IPS-18c (cell line): Measurements from ENCODE around the gene TMEM39B.

ENCODE experiments used
- H3K4me3 ChIP-seq: 2 replicates; pipeline ENCODE4 v1.7.0; 2013; ENCODE audit warnings: low read depth, mild to moderate bottlenecking, low read length, moderate library complexity; ENCODE audit not compliant: insufficient read depth
- H3K9me3 ChIP-seq: one replicate; pipeline ENCODE4 v1.6.1; 2013; ENCODE audit warnings: mild to moderate bottlenecking, low read length, moderate library complexity; ENCODE audit not compliant: control insufficient read depth, insufficient read depth

TMEM39B gene

DNA sequence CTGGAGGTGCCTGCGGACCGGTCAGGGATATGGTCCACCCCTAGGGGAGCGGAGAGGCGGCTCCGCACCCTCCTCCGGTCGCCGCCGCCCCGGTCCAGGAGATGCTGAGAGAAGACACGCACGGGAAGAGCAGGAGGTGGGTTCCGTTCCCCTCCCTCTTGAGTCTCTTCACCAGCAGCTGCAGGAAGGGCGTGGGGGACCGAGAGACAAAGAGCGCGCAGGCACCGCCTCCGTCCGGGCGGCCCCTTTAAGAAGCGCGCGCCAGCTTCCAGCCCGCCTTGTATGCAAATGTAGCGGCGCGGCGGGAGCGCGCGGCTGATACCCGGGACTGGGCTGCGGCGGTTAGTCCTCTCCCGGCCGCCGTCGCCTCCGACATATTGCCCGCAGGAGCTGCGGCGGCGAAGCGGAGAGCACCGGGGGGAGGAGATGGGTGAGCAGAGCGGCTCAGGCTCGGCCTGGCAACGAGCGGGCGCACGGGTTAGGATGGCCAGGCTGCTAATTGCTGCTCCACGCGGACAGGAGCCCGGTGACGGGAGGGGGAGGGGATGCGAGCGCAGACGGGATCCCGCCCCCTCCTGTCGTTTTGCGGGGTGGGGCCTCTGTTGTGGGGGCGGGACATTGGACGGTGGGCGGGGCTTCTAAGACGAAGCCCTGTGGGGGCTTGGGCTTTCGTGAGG, at the start of gene TMEM39B:
TSS of gene TMEM39B (plus strand) at position 318 of the 677 bp plus-strand sequence. CDS start at position 427, 109 bp downstream.
- Histone ChIP-seq H3K9me3 (no peaks in the 10 kb centered on the region), H3K4me3 (peak within 1 kb of the TSS; percentile 100)

DNA sequence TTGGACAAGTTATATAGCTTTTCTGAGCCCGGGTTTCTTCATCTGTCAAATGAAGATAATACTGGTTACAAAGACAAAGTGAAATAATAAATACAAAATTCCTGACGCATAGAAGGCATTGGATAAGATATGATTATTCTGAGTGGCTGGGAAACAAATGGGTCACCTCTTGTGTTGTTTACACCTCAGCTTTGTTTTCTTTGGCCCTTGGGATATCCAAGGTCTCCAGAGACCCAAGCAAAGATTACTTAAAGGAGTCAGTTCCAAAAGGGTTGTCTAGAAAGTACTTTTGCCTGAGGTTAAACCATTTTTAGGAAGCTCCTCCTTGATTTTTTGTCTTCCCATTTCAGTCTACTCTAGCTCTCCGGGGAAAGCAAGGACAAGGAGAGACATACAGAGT, 49.4 kb upstream of the TMEM39B start:
- H3K4me3 ChIP-seq = no peak overlapping the region
- no peaks in the 10 kb centered on the region for H3K9me3 ChIP-seq

DNA sequence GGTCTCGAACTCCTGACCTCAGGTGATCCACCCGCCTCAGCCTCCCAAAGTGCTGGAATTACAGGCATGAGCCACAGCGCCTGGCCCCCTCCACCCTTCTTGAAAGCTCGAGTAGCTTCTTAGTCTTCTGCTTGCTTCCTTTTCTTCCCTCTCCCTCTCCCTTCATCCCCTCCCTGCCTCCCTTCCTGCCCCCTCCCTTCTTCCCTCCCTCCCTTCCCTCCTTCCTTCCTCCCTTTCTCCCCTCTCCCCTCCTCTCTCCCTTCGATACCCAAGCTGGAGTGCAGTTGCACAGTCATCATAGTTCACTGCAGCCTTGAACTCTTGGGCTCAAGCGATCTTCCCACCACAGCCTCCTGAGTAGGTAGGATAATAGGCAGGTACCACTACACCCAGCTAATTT, 47.2 kb upstream of the TMEM39B start:
- Histone ChIP-seq H3K4me3 (no peak overlapping the region), H3K9me3 (no peaks in the 10 kb centered on the region)

DNA sequence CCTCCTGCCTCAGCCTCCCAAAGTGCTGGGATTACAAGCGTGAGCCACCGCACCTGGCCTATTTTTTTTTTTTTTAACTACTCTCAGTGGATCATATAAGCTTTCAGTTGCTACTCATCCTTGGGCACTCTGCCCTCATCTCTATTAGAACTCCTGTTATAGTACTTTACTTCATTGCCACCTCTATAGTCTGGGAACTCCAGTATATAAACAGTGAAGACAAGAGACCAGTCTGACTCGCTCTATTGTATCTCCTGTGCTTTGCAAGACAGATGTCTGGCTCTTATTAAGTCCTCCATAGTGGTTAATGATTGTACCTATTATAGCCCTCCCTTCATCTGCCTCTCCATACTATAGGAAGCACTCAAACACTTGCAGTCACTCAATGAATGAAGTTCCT, 44.0 kb upstream of the TMEM39B start:
- Histone ChIP-seq H3K9me3 (no peaks in the 10 kb centered on the region), H3K4me3 (no peak overlapping the region)

DNA sequence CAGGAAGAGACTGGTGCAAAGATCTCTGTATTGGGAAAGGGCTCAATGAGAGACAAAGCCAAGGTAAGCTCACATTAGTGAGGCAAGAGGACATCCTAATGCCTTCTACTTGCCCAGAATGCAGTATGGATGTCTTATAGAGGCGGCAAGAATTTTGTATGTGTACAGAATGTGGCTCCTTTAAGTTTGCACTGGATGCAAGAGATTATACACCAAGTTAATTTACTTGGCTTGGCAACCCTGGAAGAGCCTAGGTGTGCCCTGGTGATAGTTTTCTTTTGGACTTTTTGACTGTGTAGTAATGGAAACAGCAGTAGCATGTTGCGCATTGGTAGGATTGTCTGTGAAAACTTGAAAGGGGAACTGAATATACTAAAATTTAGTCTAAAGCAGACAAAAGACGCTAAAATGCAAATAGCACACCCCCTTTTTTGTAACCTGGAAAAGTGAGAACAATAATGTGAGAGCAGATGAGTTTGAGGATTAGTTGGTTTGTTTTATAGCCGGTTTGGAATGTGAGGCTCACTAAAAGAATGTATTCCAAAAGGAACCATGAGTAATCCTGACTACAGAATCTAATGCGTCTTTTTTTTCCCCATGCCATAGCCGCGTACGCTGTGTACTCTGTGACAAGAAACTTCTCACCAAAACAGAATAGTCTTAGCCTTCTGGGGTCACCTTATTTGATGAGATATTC, 41.0 kb upstream of the TMEM39B start:
- Histone ChIP-seq H3K9me3 (no peaks in the 10 kb centered on the region), H3K4me3 (no peak overlapping the region)

DNA sequence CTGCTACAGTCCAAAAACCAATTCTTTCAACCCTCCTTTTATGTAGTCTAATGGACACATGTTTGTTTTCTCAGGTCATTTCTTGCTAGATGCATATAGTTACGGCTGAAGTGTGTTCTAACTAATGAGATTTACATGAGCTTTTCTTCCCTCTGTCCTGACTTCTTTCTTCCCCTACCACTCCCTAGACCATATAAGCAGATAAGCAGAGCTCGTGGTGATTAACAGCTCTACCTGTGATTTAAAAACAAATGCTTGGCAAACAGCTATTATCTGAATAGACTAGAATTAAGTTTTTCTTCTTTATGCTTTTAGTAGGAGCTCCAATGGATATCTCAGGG, 40.5 kb upstream of the TMEM39B start:
- H3K4me3 ChIP-seq = no peak overlapping the region
- H3K9me3 ChIP-seq = no peaks in the 10 kb centered on the region

DNA sequence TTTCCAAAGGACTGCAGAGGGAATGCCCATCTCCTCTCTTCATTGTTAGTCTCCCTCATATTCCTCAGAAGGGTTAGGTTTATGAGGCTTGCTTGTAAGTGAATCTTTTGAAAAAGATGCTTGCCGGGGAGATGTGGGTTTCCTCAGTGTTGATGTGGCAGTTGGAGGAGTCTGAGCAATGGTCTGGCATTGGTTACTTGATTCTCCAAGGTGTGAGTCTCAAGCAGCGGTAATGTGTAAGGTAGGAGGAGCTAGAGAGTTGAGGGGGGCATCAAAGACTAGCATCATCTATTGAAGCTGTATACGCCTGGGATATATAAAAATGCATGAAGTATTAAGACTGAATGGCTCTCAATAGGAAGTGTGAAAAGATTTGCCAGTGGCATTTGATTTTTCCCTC, 37.6 kb upstream of the TMEM39B start:
- no peaks in the 10 kb centered on the region for H3K9me3 ChIP-seq
- no peak overlapping the region for H3K4me3 ChIP-seq

DNA sequence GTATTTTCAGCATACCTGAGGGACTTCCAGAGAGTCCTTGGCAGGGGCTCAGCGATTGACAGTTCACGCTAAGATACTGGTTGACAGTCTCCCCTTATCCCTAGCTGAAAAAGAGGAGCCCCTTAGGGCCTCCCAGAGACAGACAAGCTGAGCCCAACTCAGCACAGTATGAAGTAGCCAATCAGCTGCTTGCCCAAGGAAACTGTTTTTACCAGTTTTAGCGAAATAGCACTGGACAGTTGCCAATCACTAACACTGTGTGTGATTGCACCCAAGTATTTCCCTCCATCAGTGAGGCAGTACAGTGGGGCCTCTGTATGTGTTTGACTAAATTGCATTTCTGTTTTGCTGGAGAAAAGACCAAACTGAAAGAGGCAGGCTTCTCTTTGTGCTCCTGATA, 32.0 kb upstream of the TMEM39B start:
- Histone ChIP-seq H3K9me3 (no peaks in the 10 kb centered on the region), H3K4me3 (no peak overlapping the region)

DNA sequence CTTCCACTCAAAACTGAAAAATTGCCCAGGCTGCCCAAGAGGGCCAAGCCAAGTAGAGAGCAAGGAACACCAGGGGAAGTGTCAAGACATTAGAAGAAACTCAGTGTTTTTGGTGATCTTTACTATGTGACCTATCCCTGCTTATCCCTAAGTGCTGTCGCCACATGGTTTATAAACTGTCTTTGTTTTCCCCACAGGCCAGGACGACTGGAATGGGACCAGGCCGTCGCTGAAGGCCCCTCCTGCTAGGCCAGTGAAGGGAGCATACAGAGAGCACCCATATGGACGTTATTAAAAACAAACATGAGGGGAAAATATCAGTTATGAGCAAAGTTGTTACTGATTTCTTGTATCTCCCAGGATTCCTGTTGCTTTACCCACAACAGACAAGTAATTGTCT, 30.4 kb upstream of the TMEM39B start:
- Histone ChIP-seq H3K9me3 (no peaks in the 10 kb centered on the region), H3K4me3 (no peak overlapping the region)

DNA sequence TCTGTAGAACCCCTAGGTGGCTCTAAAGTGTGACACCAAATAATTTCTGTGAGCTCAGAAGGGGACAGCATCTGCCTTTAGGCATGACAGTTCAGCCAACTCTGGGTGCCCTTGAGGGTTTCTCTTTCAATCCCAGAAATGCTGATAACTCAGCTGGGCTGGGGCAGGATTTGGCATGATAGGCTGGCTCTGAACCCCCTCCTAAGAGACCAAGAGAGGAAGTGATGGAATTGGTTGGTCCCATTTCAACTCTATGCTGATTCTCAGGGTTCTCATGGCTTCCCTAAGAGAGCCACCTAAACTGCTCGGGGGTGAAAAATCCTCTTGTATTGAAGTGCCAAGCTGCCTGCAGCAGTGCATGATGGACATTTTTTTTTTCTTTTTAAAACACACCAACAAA, 28.5 kb upstream of the TMEM39B start:
- no peak overlapping the region for H3K4me3 ChIP-seq

DNA sequence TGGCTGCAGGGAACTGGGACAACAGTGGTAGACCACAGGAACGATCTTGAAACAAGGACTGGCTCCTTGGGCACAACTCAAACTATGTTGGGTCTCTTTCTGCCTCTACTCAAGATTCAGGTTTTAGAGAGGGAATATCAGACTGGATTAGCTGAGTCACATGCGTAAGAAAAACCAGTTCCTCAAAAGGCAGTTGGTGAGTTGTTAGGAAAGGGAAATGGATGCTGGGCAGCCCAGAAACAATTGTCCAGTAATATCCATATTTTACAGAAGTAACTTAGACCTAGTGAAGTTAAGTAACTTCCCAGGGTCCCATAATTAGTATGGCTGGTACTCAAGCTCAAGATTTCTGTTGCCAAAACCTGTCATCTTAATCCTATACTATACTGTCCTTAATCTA, 27.0 kb upstream of the TMEM39B start:
- H3K9me3 ChIP-seq = no peaks in the 10 kb centered on the region
- no peak overlapping the region for H3K4me3 ChIP-seq

More for the DNA sequence above, 28.5 kb upstream of the TMEM39B start:
- H3K9me3 ChIP-seq = no peaks in the 10 kb centered on the region

DNA sequence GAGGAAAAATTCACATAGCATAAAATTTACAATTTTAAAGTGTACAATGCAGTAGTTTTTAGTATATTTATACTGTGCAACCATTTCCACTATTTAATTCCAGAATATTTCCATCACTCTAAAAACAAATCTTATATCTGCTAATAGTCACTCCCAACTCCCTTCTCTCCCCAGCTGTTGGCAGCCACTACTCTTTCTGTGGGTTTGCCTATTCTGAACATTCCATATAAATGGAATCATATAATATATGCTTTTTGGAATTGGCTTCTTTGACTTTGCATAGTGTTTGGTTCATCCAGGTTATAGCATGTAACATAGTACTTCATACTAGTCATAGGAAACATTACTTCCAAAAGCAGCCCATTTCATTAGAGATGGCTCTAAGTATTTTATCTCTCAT, 25.0 kb upstream of the TMEM39B start:
- Histone ChIP-seq H3K4me3 (no peak overlapping the region), H3K9me3 (no peaks in the 10 kb centered on the region)

DNA sequence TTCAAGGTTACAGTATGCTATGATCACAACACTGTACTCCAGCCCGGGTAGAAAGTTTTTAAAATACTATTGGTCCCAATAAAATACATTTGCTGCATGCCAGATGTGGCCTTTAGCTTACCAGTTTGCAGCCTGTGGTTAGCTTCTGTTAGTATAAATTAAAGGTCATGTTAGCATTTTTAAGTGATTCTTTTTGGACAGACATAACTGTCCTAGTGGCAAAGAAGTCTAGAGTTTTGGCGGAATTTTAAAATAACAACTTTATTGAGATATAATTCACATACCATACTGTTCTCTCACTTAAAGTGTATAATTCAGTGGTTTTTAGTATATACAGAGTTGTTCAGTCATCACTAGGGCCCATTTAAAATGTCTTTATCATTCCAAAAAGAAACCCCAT, 24.3 kb upstream of the TMEM39B start:
- Histone ChIP-seq H3K9me3 (no peaks in the 10 kb centered on the region), H3K4me3 (no peak overlapping the region)

DNA sequence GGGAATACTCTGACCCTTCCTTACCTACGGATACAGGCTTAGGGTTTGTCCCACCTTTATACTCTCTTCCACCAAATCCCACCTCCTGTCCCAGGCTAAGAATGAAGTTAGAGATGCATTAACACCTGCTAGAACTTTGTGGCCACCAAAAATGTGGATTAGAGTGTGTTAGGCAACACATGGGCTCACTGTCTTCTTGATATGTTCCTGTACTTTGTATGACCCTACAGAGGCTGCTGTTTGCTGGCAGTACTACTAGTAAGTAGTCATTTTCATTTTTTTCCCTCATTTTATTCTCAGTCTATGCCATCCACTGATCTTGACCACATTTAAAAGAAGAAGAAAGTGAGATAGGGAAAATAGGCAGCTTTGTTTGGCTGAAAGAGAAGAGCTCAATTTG, 21.0 kb upstream of the TMEM39B start:
- no peak overlapping the region for H3K4me3 ChIP-seq
- H3K9me3 ChIP-seq = no peaks in the 10 kb centered on the region

DNA sequence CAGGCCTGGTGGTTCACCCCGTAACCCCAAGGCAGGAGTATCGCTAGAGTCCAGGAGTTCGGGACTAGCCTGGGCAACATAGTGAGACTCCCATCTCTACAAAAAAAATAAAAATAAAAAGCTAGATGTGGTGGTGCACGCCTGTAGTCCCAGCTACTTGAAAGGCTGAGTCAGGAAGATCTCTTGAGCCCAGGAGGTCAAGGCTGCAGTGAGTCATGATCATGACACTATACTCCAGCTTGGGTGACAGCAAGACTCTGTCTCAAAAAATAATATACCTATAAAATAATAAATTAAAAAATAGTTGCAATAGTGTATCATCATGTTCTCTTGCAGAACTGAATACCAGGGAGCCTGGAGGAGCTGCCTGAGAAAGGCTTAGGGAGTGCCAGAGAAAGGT, 19.9 kb upstream of the TMEM39B start:
- H3K4me3 ChIP-seq = no peak overlapping the region
- H3K9me3 ChIP-seq = no peaks in the 10 kb centered on the region

DNA sequence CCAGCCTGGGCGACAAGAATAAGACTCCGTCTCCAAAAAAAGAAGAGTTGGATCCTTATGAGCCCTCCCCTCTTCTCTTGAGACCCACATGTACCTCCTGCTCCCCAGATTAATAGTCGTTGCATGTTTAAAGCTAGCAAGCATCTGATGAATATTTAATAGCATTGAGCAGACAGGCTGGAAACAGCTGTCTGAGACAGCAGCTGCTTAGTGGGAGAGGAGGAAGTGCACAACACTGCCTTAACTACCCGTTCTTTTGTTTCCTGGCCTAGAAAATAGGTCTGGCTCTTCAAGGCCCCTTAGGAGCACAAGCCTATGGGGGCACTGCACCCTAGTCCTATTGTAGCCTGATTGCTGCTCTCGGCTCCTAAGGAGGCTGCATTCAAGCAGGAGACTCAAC, 17.3 kb upstream of the TMEM39B start:
- no peak overlapping the region for H3K4me3 ChIP-seq
- H3K9me3 ChIP-seq = no peaks in the 10 kb centered on the region

DNA sequence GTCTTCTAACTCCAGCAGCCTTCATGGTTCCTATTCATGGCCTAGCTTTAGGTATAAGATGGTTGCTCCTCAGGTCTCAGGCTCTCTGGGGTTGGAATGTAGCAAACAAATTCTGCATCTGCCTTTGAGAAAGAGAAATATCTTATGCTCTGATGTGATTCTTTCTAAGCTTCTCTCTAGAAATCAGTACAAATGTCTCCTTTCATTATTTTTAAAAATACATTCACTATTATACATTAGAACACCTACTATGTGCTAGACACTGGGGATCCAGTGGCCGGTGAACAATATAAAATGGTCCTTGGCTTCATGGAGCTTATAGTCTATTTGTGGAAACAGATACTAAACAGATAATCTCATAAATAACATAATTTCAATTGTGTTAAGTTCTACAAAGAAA, 16.1 kb upstream of the TMEM39B start:
- no peaks in the 10 kb centered on the region for H3K9me3 ChIP-seq
- no peak overlapping the region for H3K4me3 ChIP-seq

DNA sequence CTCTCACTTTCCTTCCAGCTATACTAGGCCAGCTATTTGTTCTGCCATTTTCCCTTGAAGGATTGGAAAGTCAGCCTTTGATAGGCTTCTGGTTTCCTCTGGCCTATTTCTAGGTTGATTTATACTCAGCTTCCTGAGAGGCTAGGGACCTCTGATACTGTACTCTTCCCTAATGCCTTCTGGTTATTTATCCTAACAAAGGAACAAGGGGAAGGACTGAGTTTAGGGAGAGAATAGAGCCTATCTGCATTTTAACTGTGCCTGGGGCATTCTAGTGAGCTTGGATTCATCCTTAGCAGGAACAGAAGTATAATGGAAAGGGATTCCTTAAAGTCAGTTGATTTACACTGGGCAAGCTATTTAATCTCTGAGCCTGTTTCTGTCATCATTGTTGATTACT, 11.8 kb upstream of the TMEM39B start:
- H3K9me3 ChIP-seq = no peaks in the 10 kb centered on the region
- H3K4me3 ChIP-seq = no peak overlapping the region

DNA sequence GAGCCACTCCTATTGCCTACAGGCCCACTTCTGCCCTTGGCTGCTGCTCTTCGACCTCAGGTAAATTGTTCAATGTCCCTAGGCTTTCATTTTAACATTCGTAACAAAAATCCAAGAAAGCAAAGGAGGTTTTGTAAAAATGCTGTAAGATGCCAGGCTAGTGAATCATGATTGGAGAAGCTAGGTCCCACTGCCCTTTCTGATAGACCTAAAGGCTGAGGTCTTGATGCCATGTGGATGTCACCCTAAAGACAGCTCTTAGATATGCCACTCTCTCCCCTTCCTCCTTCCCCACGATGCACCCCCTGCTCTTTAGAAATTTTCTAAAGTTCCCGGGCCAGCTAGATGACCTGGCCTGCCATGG, 9.9 kb upstream of the TMEM39B start:
- no peak overlapping the region for H3K4me3 ChIP-seq
- no peaks in the 10 kb centered on the region for H3K9me3 ChIP-seq
